ENCODE measurements around the gene TMIGD3. TPM values are rescaled to one million over a fixed set of nuclear protein-coding genes. Genes with fewer than 3 reads are reported as not detected.
A peak's percentile ranks its signal among the peaks of the same experiment; 100 is the strongest.

The TMIGD3 gene
- total RNA-seq, 1 experiment from 2014 or later, result not detected

- intact Hi-C loops (cut with micrococcal nuclease; ENCODE audit: unreplicated experiment), result no loop called here
- H3K36me3 ChIP-seq (ENCODE audit: low read depth), result peaks cover 37% of the 10 kb centered on the region
- 0 out of 2 replicates have a peak, but pooled peaks cover 2% of the 10 kb centered on the region for H3K9me3 ChIP-seq (ENCODE audit: insufficient read depth, low read depth)
- DNase-seq, result peak in 1 of 2 experiments; percentile 48
- H3K27ac ChIP-seq, result peak overlapping the region; percentile 18
- BruUV-seq (replicated peaks), result no TSS peak
- H3K9me2 ChIP-seq (ENCODE audit: insufficient read depth), result no peaks in the 10 kb centered on the region
- TF ChIP-seq EZH2 (IDR thresholded peaks at IDR 0.05; ENCODE audit: low read depth) (no peak), CTCF (conservative IDR thresholded peaks at IDR 0.05) (no peak)
- H3K4me3 ChIP-seq, result no peak overlapping the region
- H2AFZ ChIP-seq, result no peak overlapping the region
- H3K27me3 ChIP-seq (ENCODE audit: insufficient read depth, low read depth), result no peaks in the 10 kb centered on the region
- POLR2A ChIA-PET (ENCODE audit: unreplicated experiment), result no interaction called here
- H3K4me1 ChIP-seq (replicated peaks; ENCODE audit: insufficient read depth), result 0 out of 2 replicates have a peak, but pooled peaks cover 4% of the 10 kb centered on the region
- H3F3A ChIP-seq (ENCODE audit: insufficient read depth, low read depth), result peaks cover 20% of the 10 kb centered on the region
- H4K20me1 ChIP-seq (ENCODE audit: insufficient read depth), result peaks cover 18% of the 10 kb centered on the region; the same call in 1 of the 2 replicates
- no peak overlapping the region for H3K4me2 ChIP-seq
- CTCF ChIA-PET, result no interaction called here
- no peaks in the 10 kb centered on the region for H3K79me2 ChIP-seq (ENCODE audit: low read depth)
These were observed 40.3 kb downstream of the TMIGD3 start for GRCh38 chr1:111463029-111463683.

- CTCF ChIA-PET, result no interaction called here
- no TSS peak for BruUV-seq (replicated peaks)
- Histone ChIP-seq H3K36me3 (ENCODE audit: low read depth) (peaks cover 43% of the 10 kb centered on the region), H3K4me1 (replicated peaks; ENCODE audit: insufficient read depth) (0 out of 2 replicates have a peak, but pooled peaks cover 4% of the 10 kb centered on the region), H3K4me2 (no peak overlapping the region), H3K9me3 (ENCODE audit: insufficient read depth, low read depth) (0 out of 2 replicates have a peak, but pooled peaks cover 2% of the 10 kb centered on the region), H3K27ac (peak overlapping the region; percentile 18; the same call in 1 of the 2 replicates), H4K20me1 (ENCODE audit: insufficient read depth) (peaks cover 25% of the 10 kb centered on the region; the same call in 1 of the 2 replicates), H3F3A (ENCODE audit: insufficient read depth, low read depth) (peaks cover 20% of the 10 kb centered on the region), H3K9me2 (ENCODE audit: insufficient read depth) (no peaks in the 10 kb centered on the region), H3K27me3 (ENCODE audit: insufficient read depth, low read depth) (no peaks in the 10 kb centered on the region), H2AFZ (no peak overlapping the region), H3K79me2 (ENCODE audit: low read depth) (no peaks in the 10 kb centered on the region), H3K4me3 (no peak overlapping the region)
- DNase-seq, result no peak
- intact Hi-C loops (cut with micrococcal nuclease; ENCODE audit: unreplicated experiment), result no loop called here
- POLR2A ChIA-PET (ENCODE audit: unreplicated experiment), result no interaction called here
- TF ChIP-seq CTCF (conservative IDR thresholded peaks at IDR 0.05) (no peak), EZH2 (IDR thresholded peaks at IDR 0.05; ENCODE audit: low read depth) (no peak)
These were observed 40.9 kb downstream of the TMIGD3 start for GRCh38 chr1:111462370-111463028.

- Histone ChIP-seq H2AFZ (no peak overlapping the region), H3K4me1 (replicated peaks; ENCODE audit: insufficient read depth) (0 out of 2 replicates have a peak, but pooled peaks cover 4% of the 10 kb centered on the region), H3K27me3 (ENCODE audit: insufficient read depth, low read depth) (no peaks in the 10 kb centered on the region), H3K36me3 (ENCODE audit: low read depth) (peaks cover 51% of the 10 kb centered on the region), H3F3A (ENCODE audit: insufficient read depth, low read depth) (peaks cover 20% of the 10 kb centered on the region), H3K79me2 (ENCODE audit: low read depth) (no peaks in the 10 kb centered on the region), H3K4me2 (no peak overlapping the region), H3K9me3 (ENCODE audit: insufficient read depth, low read depth) (0 out of 2 replicates have a peak, but pooled peaks cover 2% of the 10 kb centered on the region), H3K9me2 (ENCODE audit: insufficient read depth) (no peaks in the 10 kb centered on the region), H4K20me1 (ENCODE audit: insufficient read depth) (peaks cover 26% of the 10 kb centered on the region; the same call in 1 of the 2 replicates), H3K4me3 (no peak overlapping the region), H3K27ac (no peak overlapping the region)
- intact Hi-C loops (cut with micrococcal nuclease; ENCODE audit: unreplicated experiment), result no loop called here
- no peak for DNase-seq
- POLR2A ChIA-PET (ENCODE audit: unreplicated experiment), result no interaction called here
- CTCF ChIA-PET, result no interaction called here
- BruUV-seq (replicated peaks), result no TSS peak
- TF ChIP-seq CTCF (conservative IDR thresholded peaks at IDR 0.05) (no peak), EZH2 (IDR thresholded peaks at IDR 0.05; ENCODE audit: low read depth) (no peak)
These were observed 41.7 kb downstream of the TMIGD3 start for GRCh38 chr1:111461765-111462164.
